GM23248 (cell line): ENCODE results near the gene FAM174C.

ENCODE experiments used
- EZH2 ChIP-seq: fragments of 200-600 bp; sonication (generic); IDR thresholded peaks from 2 replicates; pipeline ENCODE4 v1.6.1; 2018; ENCODE audit warnings: antibody characterized with exemption, mild to moderate bottlenecking; ENCODE audit not compliant: insufficient read depth, poor library complexity, severe bottlenecking
- EZH2phosphoT487 ChIP-seq: fragments of 200-600 bp; sonication (generic); IDR thresholded peaks from 2 replicates; pipeline ENCODE4 v1.6.1; 2018; ENCODE audit warnings: antibody characterized with exemption, moderate library complexity, mild to moderate bottlenecking, low read depth; ENCODE audit not compliant: insufficient read depth

- TF ChIP-seq EZH2phosphoT487 (no peak), EZH2 (no peak)
These were observed 25.6 kb downstream of the FAM174C start for GRCh38 chr19:1300744-1301490.
